ENCODE results near the gene PGBD5. TPM values are rescaled to one million over a fixed set of nuclear protein-coding genes. Genes with fewer than 3 reads are reported as not detected.

Gene PGBD5
- polyA plus RNA-seq, 3 donors = 0.44 TPM; not detected in 2

DNA sequence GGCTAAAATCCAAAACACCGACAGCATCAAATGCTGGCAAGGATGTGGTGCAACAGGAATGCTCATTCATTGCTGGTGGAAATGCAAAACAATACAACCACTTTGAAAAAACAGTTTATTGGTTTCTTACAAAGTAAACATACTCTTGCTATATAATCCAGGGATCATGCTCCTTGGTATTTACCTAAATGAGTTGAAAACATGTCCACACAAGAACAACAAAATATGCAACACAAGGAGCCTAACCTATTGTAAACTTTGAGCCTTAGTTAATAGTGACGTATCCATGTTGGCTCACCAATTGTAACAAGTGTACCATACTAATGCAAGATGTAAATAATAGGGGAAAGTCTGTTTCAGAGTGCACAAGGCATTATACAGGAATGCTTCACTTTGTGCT, 37.2 kb upstream of the PGBD5 start:
- H3K9me3 Mint-ChIP-seq = peaks cover 2 to 21% (median 8%) of the 10 kb centered on the region in 7 donors

DNA sequence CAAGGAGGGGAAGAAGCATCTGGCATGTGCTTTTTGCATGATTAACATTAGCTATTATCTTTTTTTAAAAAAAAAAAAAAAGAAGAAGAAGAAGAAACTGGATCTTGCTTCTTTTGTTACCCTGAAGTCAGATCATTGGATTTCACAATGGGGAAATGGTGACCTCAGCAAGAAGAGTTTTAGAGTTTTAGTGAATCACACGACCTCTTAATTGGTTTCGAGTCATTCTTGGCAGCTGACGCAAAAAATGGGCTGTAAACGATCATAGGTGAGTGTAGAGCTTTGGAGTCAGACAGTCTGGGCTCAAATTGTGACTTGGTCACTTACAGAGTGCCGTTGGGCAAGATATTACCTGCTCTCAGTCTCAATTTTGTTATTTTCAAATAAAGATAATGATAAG, 33.3 kb upstream of the PGBD5 start:
- H2AFZ ChIP-seq (ENCODE audit: insufficient read depth, low read depth, low read length, poor library complexity, severe bottlenecking) = no peak overlapping the region
- H3K27me3 ChIP-seq (ENCODE audit: control insufficient read depth in 2 of 2, insufficient read depth in 2 of 2, low read length in 2 of 2) = peaks cover 2 to 3% of the 10 kb centered on the region in 2 donors
- no peaks in the 10 kb centered on the region for H3K79me2 ChIP-seq (ENCODE audit: insufficient read depth, low read length)
- H3K27ac Mint-ChIP-seq = peak overlapping the region in 6 of 7 donors; percentile 45 to 89 (median 80)
- DNase-seq = peak; percentile 71 to 85 (median 78)
- intact Hi-C loops (cut with micrococcal nuclease) = no loop called here
- no peaks in the 10 kb centered on the region for H3K9me3 ChIP-seq (replicated peaks in 1 of 2; ENCODE audit: control insufficient read depth in 1 of 2, insufficient read depth in 1 of 2, low read length in 2 of 2)
- TF ChIP-seq, protein P1, sequence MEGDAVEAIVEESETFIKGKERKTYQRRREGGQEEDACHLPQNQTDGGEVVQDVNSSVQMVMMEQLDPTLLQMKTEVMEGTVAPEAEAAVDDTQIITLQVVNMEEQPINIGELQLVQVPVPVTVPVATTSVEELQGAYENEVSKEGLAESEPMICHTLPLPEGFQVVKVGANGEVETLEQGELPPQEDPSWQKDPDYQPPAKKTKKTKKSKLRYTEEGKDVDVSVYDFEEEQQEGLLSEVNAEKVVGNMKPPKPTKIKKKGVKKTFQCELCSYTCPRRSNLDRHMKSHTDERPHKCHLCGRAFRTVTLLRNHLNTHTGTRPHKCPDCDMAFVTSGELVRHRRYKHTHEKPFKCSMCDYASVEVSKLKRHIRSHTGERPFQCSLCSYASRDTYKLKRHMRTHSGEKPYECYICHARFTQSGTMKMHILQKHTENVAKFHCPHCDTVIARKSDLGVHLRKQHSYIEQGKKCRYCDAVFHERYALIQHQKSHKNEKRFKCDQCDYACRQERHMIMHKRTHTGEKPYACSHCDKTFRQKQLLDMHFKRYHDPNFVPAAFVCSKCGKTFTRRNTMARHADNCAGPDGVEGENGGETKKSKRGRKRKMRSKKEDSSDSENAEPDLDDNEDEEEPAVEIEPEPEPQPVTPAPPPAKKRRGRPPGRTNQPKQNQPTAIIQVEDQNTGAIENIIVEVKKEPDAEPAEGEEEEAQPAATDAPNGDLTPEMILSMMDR (IDR thresholded peaks at IDR 0.05) = no peak
- peaks cover 7 to 15% (median 8%) of the 10 kb centered on the region in 3 donors for H3K27me3 Mint-ChIP-seq (ENCODE audit: low read depth in 3 of 3)
- no peaks in the 10 kb centered on the region for H4K20me1 ChIP-seq (ENCODE audit: insufficient read depth, low read length)
- H3K36me3 ChIP-seq (replicated peaks in 1 of 2; ENCODE audit: control insufficient read depth in 1 of 2, insufficient read depth in 2 of 2, low read length in 2 of 2) = no peaks in the 10 kb centered on the region
- no peak overlapping the region for H3K4me3 Mint-ChIP-seq
- peaks cover 20% of the 10 kb centered on the region for H3K4me1 Mint-ChIP-seq
- no peak overlapping the region for H3K4me3 ChIP-seq (replicated peaks in 1 of 3; ENCODE audit: low read depth in 2 of 3, low read length in 3 of 3)
- peaks cover 18 to 24% of the 10 kb centered on the region in 2 donors for H3K4me1 ChIP-seq (ENCODE audit: control insufficient read depth in 1 of 2, insufficient read depth in 2 of 2, low read length in 2 of 2)
- 54% methylated on average over 4 of the region's 5 CpGs for WGBS (ENCODE audit: insufficient coverage)
- peak overlapping the region in 1 of 2 donors; percentile 80 for H3K27ac ChIP-seq (ENCODE audit: low read depth in 1 of 2, low read length in 2 of 2)
- H3K36me3 Mint-ChIP-seq = no peaks in the 10 kb centered on the region
- peaks cover 0 to 17% (median 4%) of the 10 kb centered on the region in 7 donors for H3K9me3 Mint-ChIP-seq
- no peak overlapping the region for H3K9ac ChIP-seq (ENCODE audit: insufficient read depth, low read length, poor library complexity, severe bottlenecking)
- no peak overlapping the region for H3K4me2 ChIP-seq (replicated peaks; ENCODE audit: extremely low read depth, low read length, poor library complexity, severe bottlenecking)

More for the DNA sequence above, 37.2 kb upstream of the PGBD5 start:
- H3K27ac ChIP-seq (ENCODE audit: low read depth in 1 of 2, low read length in 2 of 2) = no peak overlapping the region
- no peak overlapping the region for H3K4me3 ChIP-seq (replicated peaks in 1 of 3; ENCODE audit: low read depth in 2 of 3, low read length in 3 of 3)
- Mint-ChIP-seq H3K4me3 (no peak overlapping the region), H3K27me3 (ENCODE audit: low read depth in 3 of 3) (peaks cover 5 to 12% (median 10%) of the 10 kb centered on the region in 3 donors), H3K4me1 (peaks cover 15% of the 10 kb centered on the region), H3K27ac (no peak overlapping the region), H3K36me3 (no peaks in the 10 kb centered on the region)
- no CpG with 5 or more reads among the region's 2 CpGs for WGBS (ENCODE audit: insufficient coverage)
- no peak overlapping the region for H3K4me2 ChIP-seq (replicated peaks; ENCODE audit: extremely low read depth, low read length, poor library complexity, severe bottlenecking)
- intact Hi-C loops (cut with micrococcal nuclease) = loop anchor here in 1 of 2 donors (5.0 kb wide), 1 partner anchor 44 kb away; no protein-coding TSS in a partner anchor
- peaks cover 0 to 3% of the 10 kb centered on the region in 2 donors for H3K9me3 ChIP-seq (replicated peaks in 1 of 2; ENCODE audit: control insufficient read depth in 1 of 2, insufficient read depth in 1 of 2, low read length in 2 of 2)
- no peaks in the 10 kb centered on the region for H4K20me1 ChIP-seq (ENCODE audit: insufficient read depth, low read length)
- H3K4me1 ChIP-seq (ENCODE audit: control insufficient read depth in 1 of 2, insufficient read depth in 2 of 2, low read length in 2 of 2) = peaks cover 14 to 18% of the 10 kb centered on the region in 2 donors
- no peak for DNase-seq
- H3K36me3 ChIP-seq (replicated peaks in 1 of 2; ENCODE audit: control insufficient read depth in 1 of 2, insufficient read depth in 2 of 2, low read length in 2 of 2) = no peaks in the 10 kb centered on the region
- H2AFZ ChIP-seq (ENCODE audit: insufficient read depth, low read depth, low read length, poor library complexity, severe bottlenecking) = no peak overlapping the region
- TF ChIP-seq, protein P1 (IDR thresholded peaks at IDR 0.05) = no peak
- H3K27me3 ChIP-seq (ENCODE audit: control insufficient read depth in 2 of 2, insufficient read depth in 2 of 2, low read length in 2 of 2) = peaks cover 2 to 5% of the 10 kb centered on the region in 2 donors
- no peak overlapping the region for H3K9ac ChIP-seq (ENCODE audit: insufficient read depth, low read length, poor library complexity, severe bottlenecking)
- H3K79me2 ChIP-seq (ENCODE audit: insufficient read depth, low read length) = no peaks in the 10 kb centered on the region

Data from CD14-positive monocyte (primary cell).